AG09309 (cell line): Measurements from ENCODE around the gene GFI1.
A peak's percentile ranks its signal among the peaks of the same experiment; 100 is the strongest.

Source experiments
- DNase-seq: peaks from one replicate; pipeline ENCODE4 v3.0.0-alpha.2; 2010; ENCODE audit warnings: low read depth
- H3K4me3 ChIP-seq: 2 replicates; pipeline ENCODE4 v1.5.1; 2011; ENCODE audit warnings: mild to moderate bottlenecking, low read depth, low read length, moderate library complexity; ENCODE audit not compliant: control insufficient read depth
- TF ChIP-seq, protein P1 (sequence below): IDR thresholded peaks from 2 replicates; pipeline ENCODE4 v1.5.1; 2011; ENCODE audit warnings: mild to moderate bottlenecking, low read depth, low read length, inconsistent platforms; ENCODE audit not compliant: insufficient read depth, control insufficient read depth; ENCODE audit errors: missing control alignments

GFI1 gene

GRCh38 chr1:92488416-92488815 lies 1.7 kb upstream of the GFI1 start:
- no peak for DNase-seq
- H3K4me3 ChIP-seq: no peak overlapping the region
- TF ChIP-seq, protein P1, sequence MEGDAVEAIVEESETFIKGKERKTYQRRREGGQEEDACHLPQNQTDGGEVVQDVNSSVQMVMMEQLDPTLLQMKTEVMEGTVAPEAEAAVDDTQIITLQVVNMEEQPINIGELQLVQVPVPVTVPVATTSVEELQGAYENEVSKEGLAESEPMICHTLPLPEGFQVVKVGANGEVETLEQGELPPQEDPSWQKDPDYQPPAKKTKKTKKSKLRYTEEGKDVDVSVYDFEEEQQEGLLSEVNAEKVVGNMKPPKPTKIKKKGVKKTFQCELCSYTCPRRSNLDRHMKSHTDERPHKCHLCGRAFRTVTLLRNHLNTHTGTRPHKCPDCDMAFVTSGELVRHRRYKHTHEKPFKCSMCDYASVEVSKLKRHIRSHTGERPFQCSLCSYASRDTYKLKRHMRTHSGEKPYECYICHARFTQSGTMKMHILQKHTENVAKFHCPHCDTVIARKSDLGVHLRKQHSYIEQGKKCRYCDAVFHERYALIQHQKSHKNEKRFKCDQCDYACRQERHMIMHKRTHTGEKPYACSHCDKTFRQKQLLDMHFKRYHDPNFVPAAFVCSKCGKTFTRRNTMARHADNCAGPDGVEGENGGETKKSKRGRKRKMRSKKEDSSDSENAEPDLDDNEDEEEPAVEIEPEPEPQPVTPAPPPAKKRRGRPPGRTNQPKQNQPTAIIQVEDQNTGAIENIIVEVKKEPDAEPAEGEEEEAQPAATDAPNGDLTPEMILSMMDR: no peak

GRCh38 chr1:92487078-92487605 lies 417 bp upstream of the GFI1 start:
- H3K4me3 ChIP-seq: no peak overlapping the region
- TF ChIP-seq, protein P1: no peak
- DNase-seq: no peak

DNA sequence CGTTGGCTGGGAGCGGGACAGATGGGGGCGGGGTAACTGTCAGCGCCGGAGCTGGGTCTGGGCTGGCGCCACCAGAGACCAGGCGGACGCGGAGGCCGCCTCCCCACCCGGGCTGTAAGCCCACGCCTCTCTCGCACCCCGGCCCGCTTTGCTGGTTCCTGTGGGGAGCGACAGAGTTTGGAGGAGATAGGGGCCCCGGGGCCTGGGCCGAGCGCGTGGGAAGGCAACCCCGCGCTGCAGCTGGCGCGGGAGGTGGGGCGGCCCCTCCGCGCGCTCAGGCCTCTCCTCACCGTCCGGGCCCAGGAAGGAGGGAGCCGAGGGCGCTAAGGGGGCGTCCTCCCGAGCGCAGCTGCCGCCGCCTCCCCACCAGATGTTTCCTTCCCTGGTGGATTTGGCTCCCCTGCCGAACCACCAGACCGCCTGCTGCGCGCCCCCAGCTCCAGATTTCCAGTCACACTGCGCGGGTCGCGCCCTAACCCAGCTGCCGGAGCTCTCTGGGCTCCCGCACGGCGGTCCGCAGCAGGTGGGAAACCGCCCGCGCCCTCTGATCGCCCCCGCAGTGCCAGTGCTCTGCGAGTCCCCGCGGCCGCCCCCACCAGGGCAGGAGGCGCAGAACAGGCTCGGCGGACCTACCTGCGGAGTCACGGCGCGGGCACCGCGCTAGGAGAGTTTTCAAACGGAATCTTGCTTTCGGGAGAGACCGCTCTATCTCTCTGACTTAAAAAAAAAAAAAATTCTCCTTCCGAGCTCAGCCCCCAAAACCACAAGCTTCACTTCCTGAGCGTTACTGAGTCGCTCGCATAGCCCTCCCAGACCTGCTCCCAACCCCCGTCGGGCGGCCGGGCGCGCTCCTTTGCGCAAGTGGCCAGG lies 1.1 kb downstream of the GFI1 start:
- H3K4me3 ChIP-seq: peak overlapping the region; percentile 37
- TF ChIP-seq, protein P1: peak; percentile 13
- DNase-seq: no peak

- H3K4me3 ChIP-seq: no peak overlapping the region
- no peak for DNase-seq
- TF ChIP-seq, protein P1: no peak
Measured at GRCh38 chr1:92484472-92485380, 2.0 kb downstream of the GFI1 start.

- H3K4me3 ChIP-seq: no peak overlapping the region
- DNase-seq: no peak
- TF ChIP-seq, protein P1: no peak
Measured at GRCh38 chr1:92483610-92484471, 2.9 kb downstream of the GFI1 start.
